HL-60 (cell line): ENCODE measurements around the gene MEF2B.

Source experiments
- CTCF ChIP-seq: IDR thresholded peaks from one replicate; pipeline ENCODE4 v1.5.1; 2011; ENCODE audit warnings: low read length, control low read depth, inconsistent platforms; ENCODE audit not compliant: insufficient read depth
- GABPA ChIP-seq: IDR thresholded peaks from 2 replicates; pipeline ENCODE4 v1.6.1; 2012; ENCODE audit warnings: low read depth
- POLR2AphosphoS5 ChIP-seq: IDR thresholded peaks from 2 replicates; pipeline ENCODE4 v1.6.1; 2012; ENCODE audit warnings: low read depth
- SPI1 ChIP-seq: IDR thresholded peaks from 2 replicates; pipeline ENCODE4 v1.6.1; 2012; ENCODE audit warnings: low read depth, mild to moderate bottlenecking, borderline replicate concordance
- TF ChIP-seq, protein P1 (sequence below): IDR thresholded peaks from 2 replicates; pipeline ENCODE4 v1.6.1; 2012; ENCODE audit warnings: low read depth; ENCODE audit not compliant: insufficient replicate concordance

DNA sequence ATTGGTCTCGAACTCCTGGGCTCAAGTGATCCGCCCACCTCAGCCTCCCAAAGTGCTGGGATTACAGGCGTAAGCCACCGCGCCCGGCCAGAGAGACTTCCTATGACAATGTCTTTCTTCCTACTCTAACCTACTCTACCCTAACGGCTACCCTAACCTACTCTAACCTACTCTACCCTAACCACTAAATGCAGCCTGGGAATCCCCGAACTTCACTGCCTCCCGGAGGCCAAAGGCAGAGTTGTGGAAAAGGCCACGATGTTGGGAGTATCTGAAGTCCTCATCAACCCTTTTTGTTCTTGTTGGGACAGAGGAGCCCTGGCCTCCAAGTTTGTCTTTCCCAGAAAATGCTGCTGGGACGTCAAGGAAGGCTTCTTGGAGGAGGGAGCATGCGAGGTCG lies 34.1 kb upstream of the MEF2B start:
- TF ChIP-seq CTCF (no peak), POLR2AphosphoS5 (no peak), GABPA (no peak), SPI1 (no peak)
- TF ChIP-seq, protein P1, sequence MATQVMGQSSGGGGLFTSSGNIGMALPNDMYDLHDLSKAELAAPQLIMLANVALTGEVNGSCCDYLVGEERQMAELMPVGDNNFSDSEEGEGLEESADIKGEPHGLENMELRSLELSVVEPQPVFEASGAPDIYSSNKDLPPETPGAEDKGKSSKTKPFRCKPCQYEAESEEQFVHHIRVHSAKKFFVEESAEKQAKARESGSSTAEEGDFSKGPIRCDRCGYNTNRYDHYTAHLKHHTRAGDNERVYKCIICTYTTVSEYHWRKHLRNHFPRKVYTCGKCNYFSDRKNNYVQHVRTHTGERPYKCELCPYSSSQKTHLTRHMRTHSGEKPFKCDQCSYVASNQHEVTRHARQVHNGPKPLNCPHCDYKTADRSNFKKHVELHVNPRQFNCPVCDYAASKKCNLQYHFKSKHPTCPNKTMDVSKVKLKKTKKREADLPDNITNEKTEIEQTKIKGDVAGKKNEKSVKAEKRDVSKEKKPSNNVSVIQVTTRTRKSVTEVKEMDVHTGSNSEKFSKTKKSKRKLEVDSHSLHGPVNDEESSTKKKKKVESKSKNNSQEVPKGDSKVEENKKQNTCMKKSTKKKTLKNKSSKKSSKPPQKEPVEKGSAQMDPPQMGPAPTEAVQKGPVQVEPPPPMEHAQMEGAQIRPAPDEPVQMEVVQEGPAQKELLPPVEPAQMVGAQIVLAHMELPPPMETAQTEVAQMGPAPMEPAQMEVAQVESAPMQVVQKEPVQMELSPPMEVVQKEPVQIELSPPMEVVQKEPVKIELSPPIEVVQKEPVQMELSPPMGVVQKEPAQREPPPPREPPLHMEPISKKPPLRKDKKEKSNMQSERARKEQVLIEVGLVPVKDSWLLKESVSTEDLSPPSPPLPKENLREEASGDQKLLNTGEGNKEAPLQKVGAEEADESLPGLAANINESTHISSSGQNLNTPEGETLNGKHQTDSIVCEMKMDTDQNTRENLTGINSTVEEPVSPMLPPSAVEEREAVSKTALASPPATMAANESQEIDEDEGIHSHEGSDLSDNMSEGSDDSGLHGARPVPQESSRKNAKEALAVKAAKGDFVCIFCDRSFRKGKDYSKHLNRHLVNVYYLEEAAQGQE: no peak
